ENCODE measurements around the gene MAPK8.

MAPK8 gene

DNA sequence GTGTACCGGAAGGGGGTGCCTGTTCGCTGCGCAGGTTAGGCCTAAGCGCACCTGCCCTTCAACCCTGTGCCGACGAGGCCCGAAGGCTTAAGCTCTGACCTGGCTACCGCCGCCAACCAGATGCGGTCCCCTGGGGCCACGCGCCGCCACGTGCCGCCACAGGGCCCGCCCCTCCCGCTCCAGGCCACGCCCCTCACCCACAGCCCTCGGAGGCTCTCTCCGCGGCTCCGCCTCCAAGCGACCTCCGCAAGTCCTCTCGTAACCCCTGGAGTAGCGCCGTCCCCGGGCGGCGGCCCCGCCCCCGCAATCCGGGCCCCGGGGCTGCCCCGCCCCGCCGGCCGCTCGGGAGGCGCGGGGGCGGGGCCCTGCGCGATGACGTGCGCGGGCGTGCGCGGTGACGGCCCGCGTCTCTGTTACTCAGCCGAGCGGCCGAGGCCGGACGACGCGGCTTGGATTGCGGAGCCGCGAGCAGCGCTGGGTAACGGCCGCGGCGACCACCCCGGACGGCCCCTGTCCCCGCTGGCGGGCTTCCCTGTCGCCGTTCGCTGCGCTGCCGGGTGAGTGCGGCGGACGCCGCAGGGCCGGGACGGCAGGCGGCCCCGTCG, at the start of gene MAPK8:
Gene MAPK8, plus strand, starts transcription at position 413 of the 605 bp plus-strand sequence. CDS start 94,984 bp downstream, outside the sequence.
- H3K4me3 ChIP-seq (ENCODE audit: low read depth, low read length): peak within 1 kb of the TSS; percentile 86
- no peak for TF ChIP-seq CTCF (IDR thresholded peaks at IDR 0.05; ENCODE audit: low read depth, low read length)

DNA sequence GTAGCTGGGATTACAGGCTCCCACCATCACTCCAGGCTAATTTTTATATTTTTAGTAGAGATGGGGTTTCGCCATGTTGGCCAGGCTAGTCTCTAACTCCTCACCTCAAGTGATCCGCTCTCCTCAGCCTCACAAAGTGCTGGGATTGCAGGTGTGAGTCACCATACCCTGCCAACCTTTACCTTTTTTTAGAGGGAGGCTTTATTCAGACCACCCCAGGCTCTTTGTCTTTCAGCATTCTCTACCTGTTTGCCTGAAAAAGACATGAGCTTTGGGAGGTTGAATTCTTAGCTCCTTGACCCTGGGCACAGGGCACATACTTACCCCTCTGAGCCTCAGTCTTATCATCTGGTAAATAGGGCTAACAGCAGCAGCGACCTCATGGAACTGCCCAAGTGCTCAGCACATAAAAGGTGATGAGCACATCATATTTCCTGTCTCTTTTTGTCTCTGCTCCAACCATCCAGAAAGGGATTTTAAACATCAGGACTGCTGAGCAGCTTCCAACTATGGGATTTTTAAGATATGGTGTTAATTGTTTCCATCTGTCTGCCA, 49.0 kb upstream of the MAPK8 start:
- H3K4me3 ChIP-seq (ENCODE audit: low read depth, low read length): no peak overlapping the region
- no peak for TF ChIP-seq CTCF (IDR thresholded peaks at IDR 0.05; ENCODE audit: low read depth, low read length)

- no peak overlapping the region for H3K4me3 ChIP-seq (ENCODE audit: low read depth, low read length)
- TF ChIP-seq CTCF (IDR thresholded peaks at IDR 0.05; ENCODE audit: low read depth, low read length): no peak
Measured at GRCh38 chr10:48258105-48258504, 48.4 kb upstream of the MAPK8 start.

DNA sequence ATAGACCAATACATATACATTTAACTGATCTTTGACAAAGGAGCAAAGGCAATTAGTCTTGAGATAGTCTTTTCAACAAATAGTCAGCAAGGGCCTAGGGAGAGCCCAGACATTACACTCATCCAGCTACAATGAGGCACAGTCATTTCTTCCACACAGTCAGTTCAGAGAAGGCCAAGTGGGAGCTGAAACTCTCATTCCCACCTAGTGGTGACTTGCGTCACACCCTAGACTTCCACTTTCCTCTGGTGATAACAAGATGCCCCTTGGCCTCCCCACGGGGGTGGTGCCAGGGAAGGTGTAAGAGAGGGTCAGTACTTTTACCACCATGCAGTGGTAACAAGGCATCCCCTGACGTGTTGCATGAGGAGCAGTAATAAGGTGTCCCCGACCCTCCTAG, 39.9 kb upstream of the MAPK8 start:
- no peak for TF ChIP-seq CTCF (IDR thresholded peaks at IDR 0.05; ENCODE audit: low read depth, low read length)
- no peak overlapping the region for H3K4me3 ChIP-seq (ENCODE audit: low read depth, low read length)

DNA sequence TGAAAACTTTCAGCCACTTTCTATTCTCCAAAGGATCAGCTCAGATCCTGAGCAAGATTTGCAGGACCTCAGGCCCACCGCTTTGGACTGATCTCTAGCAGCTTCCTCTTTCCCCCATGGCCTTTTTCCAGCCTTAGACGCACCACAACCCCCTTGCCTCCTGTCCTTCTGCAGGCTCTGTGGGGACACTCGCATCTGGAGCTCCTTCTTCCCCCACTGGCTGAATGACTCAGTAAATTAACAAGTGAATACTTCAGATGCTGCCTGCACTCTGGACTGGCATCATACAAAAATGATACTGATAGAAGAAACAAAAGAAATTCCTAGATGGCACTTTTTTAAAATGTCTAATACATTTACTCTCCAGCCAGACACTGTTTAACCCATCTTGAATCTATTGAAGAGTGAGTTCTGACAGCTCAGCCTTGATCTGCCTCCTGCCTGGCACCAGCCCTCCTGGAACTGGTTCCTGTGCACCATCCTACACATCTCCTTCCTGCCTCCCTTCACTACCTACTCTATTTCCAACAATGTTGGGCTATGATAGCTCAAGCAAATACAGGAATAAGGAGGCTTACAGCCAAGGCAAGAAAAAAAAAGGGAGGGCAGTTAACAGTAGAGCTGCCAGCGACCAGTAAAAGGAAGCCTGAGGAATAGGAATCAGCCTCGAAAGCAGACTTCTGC, 35.3 kb upstream of the MAPK8 start:
- no peak overlapping the region for H3K4me3 ChIP-seq (ENCODE audit: low read depth, low read length)
- no peak for TF ChIP-seq CTCF (IDR thresholded peaks at IDR 0.05; ENCODE audit: low read depth, low read length)

GRCh38 chr10:48272682-48273081, 33.8 kb upstream of the MAPK8 start:
- no peak for TF ChIP-seq CTCF (IDR thresholded peaks at IDR 0.05; ENCODE audit: low read depth, low read length)
- no peak overlapping the region for H3K4me3 ChIP-seq (ENCODE audit: low read depth, low read length)

- H3K4me3 ChIP-seq (ENCODE audit: low read depth, low read length): no peak overlapping the region
- no peak for TF ChIP-seq CTCF (IDR thresholded peaks at IDR 0.05; ENCODE audit: low read depth, low read length)
Measured at GRCh38 chr10:48273741-48274140, 32.7 kb upstream of the MAPK8 start.
